ENCODE results near the gene HPS4.
"Not testable (repeated sequence)": the region's sequence is repeated elsewhere in the genome, so short reads cannot be mapped to it uniquely, and the experiment has no call there.

Gene HPS4

GRCh38 chr22:26445577-26446275, 37.9 kb downstream of the HPS4 start:
- H3K27ac Mint-ChIP-seq = no peak overlapping the region

GRCh38 chr22:26444777-26445176, 38.8 kb downstream of the HPS4 start:
- no peaks in the 10 kb centered on the region for H3K4me1 Mint-ChIP-seq
- no peak overlapping the region for H3K4me3 Mint-ChIP-seq
- no peak for DNase-seq (ENCODE audit: low spot score in 2 of 2)
- no peaks in the 10 kb centered on the region for H3K9me3 Mint-ChIP-seq
- H3K36me3 Mint-ChIP-seq = peaks cover 58% of the 10 kb centered on the region
- ATAC-seq = no peak
- H3K27ac Mint-ChIP-seq = no peak overlapping the region

More at GRCh38 chr22:26445577-26446275, 37.9 kb downstream of the HPS4 start:
- Mint-ChIP-seq H3K36me3 (peaks cover 61% of the 10 kb centered on the region), H3K4me3 (no peak overlapping the region), H3K4me1 (no peaks in the 10 kb centered on the region), H3K9me3 (no peaks in the 10 kb centered on the region)
- ATAC-seq (no peak), DNase-seq (ENCODE audit: low spot score in 2 of 2) (no peak)

- ATAC-seq (no peak), DNase-seq (ENCODE audit: low spot score in 2 of 2) (no peak)
- H3K27ac Mint-ChIP-seq = no peak overlapping the region
- no peak overlapping the region for H3K4me3 Mint-ChIP-seq
- H3K4me1 Mint-ChIP-seq = no peaks in the 10 kb centered on the region
- H3K9me3 Mint-ChIP-seq = no peaks in the 10 kb centered on the region
- H3K36me3 Mint-ChIP-seq = peaks cover 56% of the 10 kb centered on the region
Measured at GRCh38 chr22:26443901-26444690, 39.5 kb downstream of the HPS4 start.

- Mint-ChIP-seq H3K27ac (no peak overlapping the region), H3K9me3 (no peaks in the 10 kb centered on the region), H3K36me3 (peaks cover 59% of the 10 kb centered on the region), H3K4me3 (no peak overlapping the region), H3K4me1 (peaks cover 8% of the 10 kb centered on the region)
- ATAC-seq (no peak), DNase-seq (ENCODE audit: low spot score in 2 of 2) (no peak)
Measured at GRCh38 chr22:26442086-26442756, 41.4 kb downstream of the HPS4 start.

- H3K4me3 Mint-ChIP-seq = no peak overlapping the region
- peaks cover 71% of the 10 kb centered on the region for H3K36me3 Mint-ChIP-seq
- peaks cover 33% of the 10 kb centered on the region for H3K4me1 Mint-ChIP-seq
- DNase-seq (ENCODE audit: low spot score in 2 of 2) (no peak), ATAC-seq (no peak)
- H3K27ac Mint-ChIP-seq = no peak overlapping the region
- H3K9me3 Mint-ChIP-seq = no peaks in the 10 kb centered on the region
Measured at GRCh38 chr22:26439559-26439958, 44.0 kb downstream of the HPS4 start.

- H3K4me3 Mint-ChIP-seq; DNase-seq (ENCODE audit: low spot score in 2 of 2); H3K9me3 Mint-ChIP-seq; ATAC-seq; H3K27ac Mint-ChIP-seq: not testable (repeated sequence)
- Mint-ChIP-seq H3K4me1 (peaks cover 33% of the 10 kb centered on the region), H3K36me3 (peaks cover 73% of the 10 kb centered on the region)
Measured at GRCh38 chr22:26438776-26439175, 44.8 kb downstream of the HPS4 start.

GRCh38 chr22:26437694-26438392, 45.7 kb downstream of the HPS4 start:
- Mint-ChIP-seq H3K4me3 (no peak overlapping the region), H3K4me1 (peaks cover 34% of the 10 kb centered on the region), H3K9me3 (no peaks in the 10 kb centered on the region), H3K27ac (no peak overlapping the region), H3K36me3 (peaks cover 72% of the 10 kb centered on the region)
- ATAC-seq (no peak), DNase-seq (ENCODE audit: low spot score in 2 of 2) (no peak)

GRCh38 chr22:26436903-26437515, 46.6 kb downstream of the HPS4 start:
- H3K36me3 Mint-ChIP-seq = peaks cover 70% of the 10 kb centered on the region
- H3K27ac Mint-ChIP-seq = peak overlapping the region; percentile 83
- no peak overlapping the region for H3K4me3 Mint-ChIP-seq
- no peak for ATAC-seq
- no peaks in the 10 kb centered on the region for H3K9me3 Mint-ChIP-seq
- DNase-seq (ENCODE audit: low spot score in 2 of 2) = no peak
- H3K4me1 Mint-ChIP-seq = peaks cover 42% of the 10 kb centered on the region

GRCh38 chr22:26435327-26436093, 48.1 kb downstream of the HPS4 start:
- ATAC-seq (no peak), DNase-seq (ENCODE audit: low spot score in 2 of 2) (no peak)
- H3K4me1 Mint-ChIP-seq = peaks cover 57% of the 10 kb centered on the region
- H3K4me3 Mint-ChIP-seq = peak overlapping the region; percentile 3
- peak overlapping the region; percentile 83 for H3K27ac Mint-ChIP-seq
- peaks cover 70% of the 10 kb centered on the region for H3K36me3 Mint-ChIP-seq
- no peaks in the 10 kb centered on the region for H3K9me3 Mint-ChIP-seq

GRCh38 chr22:26433805-26434204, 49.8 kb downstream of the HPS4 start:
- no peaks in the 10 kb centered on the region for H3K9me3 Mint-ChIP-seq
- no peak overlapping the region for H3K4me3 Mint-ChIP-seq
- ATAC-seq (no peak), DNase-seq (ENCODE audit: low spot score in 2 of 2) (no peak)
- H3K36me3 Mint-ChIP-seq = peaks cover 72% of the 10 kb centered on the region
- H3K4me1 Mint-ChIP-seq = peaks cover 67% of the 10 kb centered on the region
- no peak overlapping the region for H3K27ac Mint-ChIP-seq

- H3K9me3 Mint-ChIP-seq = no peaks in the 10 kb centered on the region
- DNase-seq (ENCODE audit: low spot score in 2 of 2) = no peak
- peaks cover 74% of the 10 kb centered on the region for H3K36me3 Mint-ChIP-seq
- H3K4me1 Mint-ChIP-seq = peaks cover 74% of the 10 kb centered on the region
- no peak overlapping the region for H3K27ac Mint-ChIP-seq
- no peak for ATAC-seq
- no peak overlapping the region for H3K4me3 Mint-ChIP-seq
Measured at GRCh38 chr22:26432619-26433311, 50.8 kb downstream of the HPS4 start.

GRCh38 chr22:26431261-26431995, 52.2 kb downstream of the HPS4 start:
- Mint-ChIP-seq H3K4me1 (peaks cover 68% of the 10 kb centered on the region), H3K27ac (peak overlapping the region; percentile 75), H3K36me3 (peaks cover 66% of the 10 kb centered on the region), H3K4me3 (peak overlapping the region; percentile 84), H3K9me3 (no peaks in the 10 kb centered on the region)
- ATAC-seq (peak; percentile 4), DNase-seq (ENCODE audit: low spot score in 2 of 2) (no peak)

GRCh38 chr22:26430600-26430999, 53.0 kb downstream of the HPS4 start:
- ATAC-seq (no peak), DNase-seq (ENCODE audit: low spot score in 2 of 2) (peak in 1 of 2 donors; percentile 60)
- Mint-ChIP-seq H3K27ac (peak overlapping the region; percentile 75), H3K36me3 (peaks cover 58% of the 10 kb centered on the region), H3K4me3 (peak overlapping the region; percentile 84), H3K9me3 (no peaks in the 10 kb centered on the region), H3K4me1 (peaks cover 60% of the 10 kb centered on the region)
